HT-29 (cell line): ENCODE measurements around the gene RFXANK. TPM values are rescaled to one million over a fixed set of nuclear protein-coding genes. Genes with fewer than 3 reads are reported as not detected.
A peak's percentile ranks its signal among the peaks of the same experiment; 100 is the strongest.
"Not testable (repeated sequence)": the region's sequence is repeated elsewhere in the genome, so short reads cannot be mapped to it uniquely, and the experiment has no call there.

Source experiments
- DNase-seq: peaks from one replicate; pipeline ENCODE4 v3.0.0-alpha.2; 2015; ENCODE audit warnings: low spot score
- total RNA-seq: library from RNA; depleted of rRNA; stranded (reverse); fragments of >200 nt; shearing (Covaris generic); gene quantifications from 2 replicates; pipeline ENCODE4 v1.2.3, GENCODE V29; 2014; rRNA removed

Gene RFXANK, protein sequence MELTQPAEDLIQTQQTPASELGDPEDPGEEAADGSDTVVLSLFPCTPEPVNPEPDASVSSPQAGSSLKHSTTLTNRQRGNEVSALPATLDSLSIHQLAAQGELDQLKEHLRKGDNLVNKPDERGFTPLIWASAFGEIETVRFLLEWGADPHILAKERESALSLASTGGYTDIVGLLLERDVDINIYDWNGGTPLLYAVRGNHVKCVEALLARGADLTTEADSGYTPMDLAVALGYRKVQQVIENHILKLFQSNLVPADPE
- 75.0 and 89.8 TPM in 2 replicates for total RNA-seq

GRCh38 chr19:19192078-19192882 is at the start of gene RFXANK, which contains the start of gene BORCS8:
Gene RFXANK, plus strand, starts transcription at chr19:19192258. Its CDS starts 1,689 bp downstream, at chr19:19193947.
Gene BORCS8, minus strand, starts transcription at chr19:19192152. Its CDS starts 35 bp downstream, at chr19:19192117.
- peak; percentile 97 for DNase-seq

DNA sequence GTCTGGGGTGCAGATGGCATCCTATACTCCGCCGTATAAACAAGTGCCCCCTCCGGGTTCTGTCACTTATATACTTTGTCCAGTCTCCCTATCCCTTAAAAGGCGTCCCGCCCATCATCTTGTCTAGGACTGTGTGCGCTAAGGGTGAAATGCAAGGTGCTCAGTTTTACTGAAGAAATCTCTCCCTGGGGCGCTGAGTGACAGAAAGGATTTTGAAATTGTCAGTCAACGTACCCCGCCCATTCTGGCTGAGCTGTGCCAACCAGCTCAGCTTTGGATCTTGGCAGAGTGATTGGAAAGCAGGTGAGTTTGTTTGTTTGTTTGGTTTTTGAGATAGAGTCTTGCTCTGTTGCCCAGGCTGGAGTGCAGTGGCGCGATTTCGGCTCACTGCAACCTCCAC is 49.7 kb upstream of the RFXANK start:
- DNase-seq, result no peak

DNA sequence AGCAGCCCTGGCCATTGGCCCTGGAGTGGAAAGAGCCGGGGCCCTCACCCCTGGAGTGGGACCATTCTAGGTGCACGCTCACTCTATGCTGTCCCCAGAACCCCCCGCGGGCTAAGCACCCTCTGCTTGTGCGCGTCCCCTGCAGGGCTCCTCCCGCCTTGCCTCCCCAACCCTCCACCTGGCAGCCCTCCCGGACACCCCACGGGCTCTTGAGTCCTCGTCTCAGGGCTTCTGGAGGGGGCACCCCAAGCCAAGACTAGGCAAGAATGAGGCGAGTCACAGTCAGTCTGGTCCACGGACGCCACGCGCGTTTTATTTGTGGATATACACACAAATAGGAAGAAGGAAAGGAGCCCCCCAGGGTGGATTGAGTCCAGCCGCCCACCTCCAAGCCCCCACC is 46.8 kb upstream of the RFXANK start:
- no peak for DNase-seq

- DNase-seq, result peak; percentile 58
Observed at GRCh38 chr19:19145684-19146608, 46.1 kb upstream of the RFXANK start.

GRCh38 chr19:19146865-19147264 is 45.2 kb upstream of the RFXANK start:
- DNase-seq, result no peak

GRCh38 chr19:19147344-19147743 is 44.7 kb upstream of the RFXANK start:
- DNase-seq, result no peak

- DNase-seq, result not testable (repeated sequence)
Observed at GRCh38 chr19:19148504-19148903, 43.6 kb upstream of the RFXANK start.

DNA sequence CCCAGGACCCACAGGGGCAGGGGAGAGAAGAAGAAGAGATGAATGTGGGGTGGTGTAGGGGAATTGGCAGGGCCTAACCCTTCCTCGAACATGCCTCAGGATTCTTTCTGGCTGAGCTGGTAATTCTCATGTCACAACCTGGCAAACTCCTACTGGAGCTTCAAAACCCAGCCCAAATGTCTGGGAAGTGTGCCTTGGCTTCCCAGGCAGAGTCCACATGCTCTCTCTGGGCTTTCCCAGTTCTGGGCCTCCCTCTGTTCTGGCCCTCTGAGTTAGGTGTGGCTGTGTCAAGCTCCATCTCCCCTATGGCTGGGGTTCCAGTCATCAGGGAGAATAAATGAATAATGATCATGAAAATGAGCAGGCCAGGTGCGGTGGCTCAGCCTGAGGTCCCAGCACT is 42.6 kb upstream of the RFXANK start:
- no peak for DNase-seq

- DNase-seq, result no peak
Observed at GRCh38 chr19:19151418-19151817, 40.6 kb upstream of the RFXANK start.

DNA sequence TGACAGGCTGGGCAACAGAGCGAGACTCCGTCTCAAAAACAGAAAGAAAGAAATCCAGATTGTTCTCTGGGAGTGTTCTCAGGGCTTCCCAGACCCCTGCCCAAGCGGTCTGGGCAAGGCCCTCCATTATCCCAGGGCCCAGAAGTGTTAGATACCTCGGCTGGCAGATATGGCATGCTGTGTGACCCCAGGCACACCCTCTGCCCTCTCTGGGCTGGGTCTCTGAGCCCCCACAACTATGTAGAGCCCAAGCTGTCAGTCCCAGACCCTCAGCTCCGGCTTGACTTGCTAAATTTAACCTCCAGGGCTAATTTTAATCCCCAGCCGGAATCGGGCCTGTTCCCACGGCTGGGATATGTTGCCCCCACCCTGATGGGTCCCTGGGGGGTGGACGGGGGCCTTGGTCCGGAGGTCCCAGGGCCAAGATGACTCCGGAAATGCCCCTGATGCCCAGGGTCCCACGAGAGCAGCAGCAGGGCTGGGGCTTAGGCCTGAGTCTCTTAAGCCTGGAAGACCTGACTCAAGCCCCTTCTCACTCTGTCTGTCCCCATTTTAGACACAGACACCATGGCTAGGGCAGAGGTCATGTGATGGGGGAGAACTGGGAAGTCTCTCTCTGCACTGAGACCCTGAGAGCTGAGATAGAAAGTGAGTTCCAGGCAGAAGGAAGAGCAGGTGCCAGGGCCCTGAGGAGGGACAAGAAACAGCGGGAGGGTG is 39.2 kb upstream of the RFXANK start:
- no peak for DNase-seq

DNA sequence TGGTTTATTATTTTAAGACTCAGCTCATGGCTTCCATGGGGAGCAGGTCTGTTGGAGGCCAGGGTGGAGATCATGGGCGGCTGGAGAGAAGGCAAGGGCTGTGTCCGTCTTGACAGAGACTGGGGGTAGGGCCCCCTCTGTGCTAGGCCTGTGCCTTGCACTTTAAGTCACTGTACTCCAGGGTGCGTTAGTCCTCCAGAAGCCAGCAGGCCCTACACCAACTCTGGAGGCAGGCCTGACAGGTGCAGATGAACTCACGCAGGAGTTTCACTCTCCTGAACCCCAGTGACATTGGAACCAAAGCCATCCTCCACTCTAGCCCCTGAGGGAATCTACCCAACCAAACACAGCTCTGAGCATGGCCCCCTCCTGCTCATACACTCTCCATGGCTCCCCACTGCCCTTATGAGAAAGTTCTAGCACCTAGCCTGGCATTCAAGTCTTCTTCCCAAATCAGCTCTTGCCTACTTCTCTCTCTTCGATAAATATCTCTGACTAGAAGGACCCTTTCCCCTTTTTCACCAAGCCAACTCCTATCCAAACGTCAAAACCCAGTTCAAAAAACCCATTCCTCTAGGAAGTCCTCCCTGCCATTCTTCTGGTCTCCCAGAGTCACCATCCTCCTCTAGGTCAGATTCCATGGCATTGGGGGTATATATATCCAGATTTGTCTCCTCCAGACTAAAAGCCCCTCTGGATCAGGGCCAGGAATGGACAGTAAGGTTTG is 37.1 kb upstream of the RFXANK start:
- no peak for DNase-seq

DNA sequence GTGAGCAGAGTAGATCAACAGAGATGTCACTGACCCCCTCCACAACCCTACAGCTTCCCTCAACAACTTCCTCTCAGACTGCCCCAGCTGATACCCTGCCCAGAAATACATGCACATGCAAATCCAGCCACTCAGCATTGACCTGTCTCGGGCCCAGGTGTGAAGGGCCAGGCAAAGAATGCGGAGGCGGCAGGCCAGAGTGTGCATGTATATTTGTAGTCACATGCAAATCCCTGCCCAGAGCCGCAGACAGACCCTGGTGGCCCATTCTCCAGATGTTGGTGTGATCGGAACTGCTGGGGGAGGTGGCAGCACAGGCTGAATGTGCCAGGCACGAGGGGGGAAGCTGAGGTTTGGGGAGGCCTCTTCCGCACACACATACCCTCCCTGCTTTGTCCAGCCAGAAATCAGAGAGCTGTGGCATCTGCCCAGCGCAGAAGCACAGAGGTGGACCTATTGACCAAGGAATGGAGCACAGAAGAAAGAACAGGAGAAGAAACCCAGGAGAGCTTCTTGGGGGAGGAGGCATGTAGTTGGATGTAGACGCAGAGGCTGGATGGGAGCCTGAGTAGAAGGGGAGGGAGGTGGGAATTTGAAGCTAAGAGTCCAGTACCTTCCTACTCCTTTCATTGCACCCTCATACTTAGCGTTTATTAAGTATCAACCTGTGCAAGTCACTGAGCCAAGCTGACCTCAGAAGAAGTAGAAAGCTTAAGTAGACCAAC is 36.4 kb upstream of the RFXANK start:
- no peak for DNase-seq

DNA sequence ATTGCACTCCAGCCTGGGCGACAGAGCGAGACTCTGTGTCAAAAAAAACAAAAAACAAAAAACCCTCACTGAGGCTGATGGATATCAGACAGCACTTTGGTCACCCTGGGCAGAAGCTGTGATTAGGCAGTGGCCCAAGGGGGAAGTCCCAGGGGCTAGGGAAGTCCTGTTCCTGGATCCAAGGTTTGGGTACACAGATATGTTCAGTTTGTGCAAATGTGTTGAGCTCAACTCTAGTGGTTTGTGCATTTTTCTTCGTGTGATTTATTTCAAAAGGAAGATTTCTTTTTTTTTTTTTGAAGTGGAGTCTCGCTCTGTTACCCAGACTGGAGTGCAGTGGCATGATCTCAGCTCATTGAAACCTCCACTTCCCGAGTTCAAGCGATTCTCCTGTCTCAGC is 34.2 kb upstream of the RFXANK start:
- DNase-seq, result no peak

DNA sequence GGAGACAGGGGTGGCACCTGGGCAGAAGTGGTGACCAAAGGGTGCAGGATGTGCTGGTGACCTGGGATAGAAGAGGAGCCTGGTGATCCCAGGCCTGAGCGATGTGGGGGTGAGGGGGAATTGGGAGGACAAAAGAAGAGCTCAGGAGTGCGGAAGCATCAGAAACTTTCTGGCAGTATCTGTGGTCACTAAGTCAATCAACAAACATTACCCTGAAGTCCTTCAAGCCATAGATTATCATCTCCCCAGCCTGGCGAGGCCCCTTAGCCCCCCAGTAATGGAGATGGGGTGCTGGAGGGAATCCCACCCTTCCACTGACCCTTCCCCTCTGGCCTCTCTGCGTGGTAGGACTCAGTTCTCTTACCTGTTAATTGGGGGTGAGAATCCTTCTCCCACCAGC is 32.5 kb upstream of the RFXANK start:
- DNase-seq, result no peak

DNA sequence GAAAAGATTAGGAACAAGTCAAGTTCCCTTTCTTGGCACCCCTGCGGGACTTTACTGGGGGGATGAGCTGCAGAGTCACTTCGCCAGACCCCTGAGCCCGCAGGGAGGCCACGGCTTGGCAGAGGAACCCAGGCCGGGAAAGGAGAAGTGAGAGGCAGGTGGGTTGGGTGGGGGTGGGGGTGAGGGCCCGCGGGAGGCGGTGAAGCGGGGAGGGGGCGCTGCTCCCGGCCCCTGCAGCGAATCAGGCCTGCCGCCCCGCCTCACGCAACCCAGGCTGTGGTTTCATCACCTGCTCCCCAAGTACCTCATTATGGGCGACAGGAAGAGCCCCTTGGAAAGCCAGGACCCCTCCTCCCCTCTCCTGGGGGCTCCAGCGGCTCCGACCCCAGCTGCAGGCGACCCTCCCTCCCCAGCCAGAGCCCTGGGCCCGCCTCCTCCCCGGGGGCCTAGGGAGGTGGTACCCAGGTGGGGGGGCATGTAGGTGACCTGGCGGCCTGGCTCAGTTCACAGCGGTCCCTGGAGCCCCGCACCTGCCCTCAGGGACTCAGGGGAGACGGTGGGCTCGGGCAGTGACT is 31.5 kb upstream of the RFXANK start:
- no peak for DNase-seq

GRCh38 chr19:19162495-19162894 is 29.6 kb upstream of the RFXANK start:
- no peak for DNase-seq

DNA sequence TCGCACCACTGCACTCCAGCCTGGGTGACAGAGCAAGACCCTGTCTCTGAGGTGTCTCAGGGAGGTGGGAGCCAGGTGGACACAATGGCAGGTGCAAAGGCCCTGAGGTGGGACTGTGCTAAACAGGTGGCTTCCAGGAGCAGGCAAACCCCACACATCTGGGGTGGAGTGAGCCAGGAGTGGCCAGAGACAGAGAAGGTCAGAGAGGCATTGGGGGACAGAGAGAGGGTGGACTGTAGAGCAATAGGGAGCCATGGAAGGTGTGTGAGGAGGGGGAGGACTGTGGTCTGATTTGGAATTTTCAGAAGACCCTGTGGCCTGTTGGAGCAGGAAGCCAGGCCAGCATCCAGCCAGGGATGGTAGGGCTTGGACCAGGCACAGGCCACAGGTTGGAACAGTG is 26.7 kb upstream of the RFXANK start:
- no peak for DNase-seq

DNA sequence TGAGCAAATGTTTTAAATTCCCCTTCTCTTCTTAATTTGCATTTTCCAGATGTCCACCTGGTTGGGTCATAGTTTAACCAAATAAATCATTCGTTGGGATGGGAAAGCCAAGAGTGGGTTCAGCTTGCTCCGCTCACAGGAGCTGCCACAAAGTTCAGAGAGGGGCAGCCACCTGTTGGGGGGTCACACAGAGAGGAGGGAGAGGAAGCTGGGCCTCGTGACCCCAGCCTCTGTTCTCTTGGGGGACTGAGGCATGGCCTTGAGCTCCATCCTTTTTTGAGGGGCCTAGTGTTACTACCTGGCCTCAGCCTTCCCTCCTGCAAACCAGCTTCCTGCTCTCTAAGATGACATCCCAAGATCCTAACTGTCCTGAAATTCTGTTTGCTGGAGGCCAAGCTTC is 24.4 kb upstream of the RFXANK start:
- DNase-seq, result no peak

DNA sequence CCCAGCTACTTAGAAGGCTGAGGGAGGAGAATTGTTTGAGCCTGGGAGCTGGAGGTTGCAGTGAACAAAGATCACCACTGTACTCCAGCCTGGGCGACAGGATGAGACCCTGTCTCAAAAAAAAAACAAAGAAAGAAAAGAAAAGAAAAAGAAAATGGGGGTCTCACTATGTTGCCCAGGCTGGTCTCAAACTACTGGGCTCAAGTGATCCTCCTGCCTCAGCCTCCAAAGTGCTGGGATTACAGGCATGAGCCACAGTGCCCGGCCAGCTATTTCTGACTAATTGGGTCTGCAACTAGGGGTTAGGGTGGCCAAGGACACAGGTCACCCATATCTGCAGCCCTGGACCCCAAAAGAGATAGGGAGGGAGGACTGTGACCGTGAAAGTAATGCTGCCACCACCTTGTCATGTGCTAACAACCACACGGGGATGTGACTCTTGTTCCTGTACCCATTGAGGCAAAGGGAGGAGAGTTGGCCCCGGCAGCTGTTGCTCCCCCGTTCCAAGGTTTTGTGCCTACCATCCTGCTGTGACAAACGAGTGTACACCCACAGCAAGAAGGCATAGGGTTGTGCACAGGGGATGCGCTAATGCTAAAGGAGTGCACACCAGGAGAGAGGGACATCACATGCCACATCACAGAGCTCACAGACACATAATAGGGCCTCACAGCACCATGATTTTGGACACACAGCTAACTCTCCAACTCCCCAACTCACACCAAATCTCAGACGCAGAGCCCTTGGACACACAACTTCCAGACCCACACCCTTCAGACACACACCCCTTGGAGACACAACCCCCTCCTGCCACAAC is 22.6 kb upstream of the RFXANK start:
- DNase-seq, result no peak
